GM21367 (cell line): ENCODE measurements around the gene PLIN5.

ENCODE experiments used
- ATAC-seq: cut with Tn5 transposase; IDR thresholded peaks from one replicate; pipeline ENCODE4 v1.9.1; 2021; ENCODE audit not compliant: unreplicated experiment

Gene PLIN5

GRCh38 chr19:4492337-4493103 is 42.5 kb downstream of the PLIN5 start:
- ATAC-seq = no peak

DNA sequence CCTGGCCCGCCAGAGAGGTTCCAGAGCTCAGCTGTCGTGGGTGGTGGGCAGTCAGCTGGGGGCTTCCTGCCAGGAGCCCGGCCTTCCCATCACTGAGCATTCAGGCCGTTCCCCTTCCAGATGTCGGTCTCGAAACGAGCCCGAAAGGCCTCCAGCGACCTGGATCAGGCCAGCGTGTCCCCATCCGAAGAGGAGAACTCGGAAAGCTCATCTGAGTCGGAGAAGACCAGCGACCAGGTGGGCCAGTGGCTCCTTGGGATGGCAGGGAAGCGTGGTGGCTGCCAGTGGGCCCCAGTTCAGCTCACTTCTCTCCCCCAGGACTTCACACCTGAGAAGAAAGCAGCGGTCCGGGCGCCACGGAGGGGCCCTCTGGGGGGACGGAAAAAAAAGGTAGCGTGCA is 43.6 kb downstream of the PLIN5 start:
- no peak for ATAC-seq

DNA sequence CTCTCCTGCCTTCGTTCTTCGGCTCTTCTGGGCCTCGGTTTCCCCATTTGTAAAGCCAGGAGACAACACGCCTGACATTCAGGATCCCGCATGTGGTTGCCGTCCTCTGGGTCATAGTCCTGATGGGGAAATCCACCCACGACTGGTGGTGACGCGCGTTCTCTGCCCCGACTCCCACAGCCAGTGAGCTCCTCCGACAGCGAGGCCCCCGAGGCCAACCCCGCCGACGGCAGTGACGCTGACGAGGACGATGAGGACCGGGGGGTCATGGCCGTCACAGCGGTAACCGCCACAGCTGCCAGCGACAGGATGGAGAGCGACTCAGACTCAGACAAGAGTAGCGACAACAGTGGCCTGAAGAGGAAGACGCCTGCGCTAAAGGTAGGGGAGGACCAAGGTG is 46.5 kb downstream of the PLIN5 start:
- no peak for ATAC-seq

- ATAC-seq = no peak
These were observed 47.5 kb downstream of the PLIN5 start for GRCh38 chr19:4487572-4487971.

DNA sequence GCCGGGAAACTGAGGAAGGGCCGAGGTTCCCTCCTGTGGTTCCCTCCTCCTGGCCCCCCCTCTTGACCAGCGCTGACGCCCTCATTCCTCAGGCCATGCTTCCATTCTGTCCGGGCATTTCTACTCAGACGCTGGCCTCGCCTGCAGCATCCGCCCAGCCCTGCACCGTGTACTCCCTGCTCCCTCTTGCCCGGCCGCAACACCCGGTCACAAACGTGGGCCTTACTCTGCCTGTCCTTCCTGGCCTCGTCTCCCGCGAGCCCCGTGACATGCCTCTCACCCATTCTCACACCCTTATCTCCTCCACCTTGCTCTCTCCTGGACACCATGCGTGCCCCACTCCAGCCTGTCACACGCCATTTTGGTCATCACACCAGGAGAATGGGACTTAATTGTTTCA is 51.6 kb downstream of the PLIN5 start:
- ATAC-seq = no peak

- ATAC-seq = no peak
These were observed 52.2 kb downstream of the PLIN5 start for GRCh38 chr19:4482721-4483364.

- ATAC-seq = no peak
These were observed 57.8 kb downstream of the PLIN5 start for GRCh38 chr19:4477034-4477801.

GRCh38 chr19:4474514-4475022 is 60.5 kb downstream of the PLIN5 start:
- ATAC-seq = no peak

DNA sequence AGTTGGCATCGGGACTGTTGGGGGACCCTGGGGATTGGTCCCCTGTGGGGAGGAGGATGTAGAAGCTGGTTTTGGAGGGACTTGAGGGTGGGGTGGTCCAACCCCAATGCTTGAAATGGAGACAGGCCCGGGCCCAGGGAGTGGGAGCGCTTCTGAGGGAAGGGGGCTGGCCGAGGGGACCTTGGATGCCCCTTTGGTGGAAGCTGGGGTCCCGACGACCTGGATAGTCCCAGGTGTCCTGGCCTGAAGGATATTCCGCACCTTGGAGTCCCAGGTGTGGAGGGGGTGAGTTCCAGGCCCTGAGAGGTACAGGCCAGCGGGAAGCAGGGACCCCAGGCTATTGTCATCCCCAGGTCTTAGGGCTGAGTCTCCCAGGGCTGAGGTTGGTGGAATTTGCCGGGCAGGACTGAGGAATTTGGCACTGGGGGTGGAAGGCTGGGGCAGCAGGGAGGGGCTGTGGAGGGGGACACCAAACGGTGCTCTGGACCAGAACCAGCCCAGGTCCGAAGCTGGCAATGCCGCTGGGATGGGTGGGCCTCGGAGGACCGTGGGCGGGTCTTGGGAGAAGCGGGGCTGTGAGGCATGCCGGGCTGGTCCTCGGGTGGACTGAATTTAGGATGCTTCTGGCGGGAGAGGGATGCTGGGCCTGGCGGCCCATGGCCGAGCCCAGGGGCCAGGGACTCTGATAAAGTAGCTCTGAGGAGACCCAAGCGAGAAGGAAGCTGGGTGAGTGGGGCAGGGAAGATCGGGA is 61.1 kb downstream of the PLIN5 start:
- no peak for ATAC-seq

GRCh38 chr19:4473011-4473762 is 61.8 kb downstream of the PLIN5 start:
- ATAC-seq = no peak
